Aorta (tissue), 5 donors: ENCODE measurements around the gene CENPE. TPM values are rescaled to one million over a fixed set of nuclear protein-coding genes. Genes with fewer than 3 reads are reported as not detected.

Source experiments
- ATAC-seq: fragments of 200-7000 bp; cut with Tn5 transposase; one replicate; pipeline ENCODE4 v1.9.1; 2022; ENCODE audit warnings: moderate library complexity; ENCODE audit not compliant: low FRiP score
- DNase-seq, 2 donors: peaks; one replicate each; pipeline ENCODE4 v3.0.0-alpha.2; 2020
- H3K27ac ChIP-seq, 2 donors: one replicate each; pipeline ENCODE4 v1.5.1; 2013; ENCODE audit warnings: low read length in 2 of 2, mild to moderate bottlenecking in 2 of 2, moderate library complexity in 2 of 2, control low read depth in 1 of 2, inconsistent platforms in 1 of 2, low read depth in 1 of 2
- H3K27me3 ChIP-seq, 2 donors: one replicate each; pipeline ENCODE4 v1.6.1; 2013; ENCODE audit warnings: control low read depth in 1 of 2, low read length in 1 of 2, mild to moderate bottlenecking in 1 of 2, moderate library complexity in 1 of 2; ENCODE audit not compliant: insufficient read depth in 2 of 2, control insufficient read depth in 1 of 2
- H3K36me3 ChIP-seq, 2 donors: one replicate each; pipeline ENCODE4 v1.6.1; 2013; ENCODE audit warnings: control low read depth in 1 of 2, low read length in 1 of 2, mild to moderate bottlenecking in 1 of 2; ENCODE audit not compliant: insufficient read depth in 2 of 2, control insufficient read depth in 1 of 2
- H3K4me1 ChIP-seq, 2 donors: one replicate each; pipeline ENCODE4 v1.6.1; 2013; ENCODE audit warnings: low read length in 2 of 2, control low read depth in 1 of 2, mild to moderate bottlenecking in 1 of 2, moderate library complexity in 1 of 2; ENCODE audit not compliant: insufficient read depth in 2 of 2, control insufficient read depth in 1 of 2
- H3K4me3 ChIP-seq, 2 donors: one replicate each; pipeline ENCODE4 v1.5.1; 2013; ENCODE audit warnings: low read length in 2 of 2, control low read depth in 1 of 2, mild to moderate bottlenecking in 1 of 2
- H3K9me3 ChIP-seq: one replicate; pipeline ENCODE4 v1.6.1; 2013; ENCODE audit warnings: mild to moderate bottlenecking, low read length; ENCODE audit not compliant: control insufficient read depth
- WGBS, 2 donors: extraction: QIAGEN DNeasy Blood & Tissue Kit; methylation state at CpG; one replicate each; pipeline ENCODE4 v1.1.7; 2013; 5-methylcytosine and 5-hydroxymethylcytosine counted together
- intact Hi-C, 2 donors: fragments of 100-400 bp; cut with DNase I; formaldehyde crosslinking; loops; one replicate each; pipeline versions ENCODE4 v1.14.2 to v1.15.0; 2022
- polyA plus RNA-seq, 2 donors: library from polyadenylated mRNA; stranded (reverse); fragments of 200-250 nt; gene quantifications; one replicate each; pipeline ENCODE4 v1.2.3, GENCODE V29; 2013
- total RNA-seq, 2 donors: library from RNA; stranded (reverse); fragmentation: NEBNext Ultra II Directional; extraction: Animal tissue kit (Norgen Biotek cat#: 25700); gene quantifications; one replicate each; pipeline ENCODE4 v1.2.1, GENCODE V29; 2021
- donor health status: healthy with polysubstance abuse.
- donor health status: Bipolar disorder and iron deficiency.
- donor health status: DM: no; HTN: no; CAD: no.
- donor health status: DM: no; HTN: no; CAD: no.
- donor health status: DM: yes; HTN: yes; CAD: no.

Gene CENPE
- total and polyA plus RNA-seq, 4 donors, result 0.28 to 3.4 (median 1.3) TPM; not detected in 1

DNA sequence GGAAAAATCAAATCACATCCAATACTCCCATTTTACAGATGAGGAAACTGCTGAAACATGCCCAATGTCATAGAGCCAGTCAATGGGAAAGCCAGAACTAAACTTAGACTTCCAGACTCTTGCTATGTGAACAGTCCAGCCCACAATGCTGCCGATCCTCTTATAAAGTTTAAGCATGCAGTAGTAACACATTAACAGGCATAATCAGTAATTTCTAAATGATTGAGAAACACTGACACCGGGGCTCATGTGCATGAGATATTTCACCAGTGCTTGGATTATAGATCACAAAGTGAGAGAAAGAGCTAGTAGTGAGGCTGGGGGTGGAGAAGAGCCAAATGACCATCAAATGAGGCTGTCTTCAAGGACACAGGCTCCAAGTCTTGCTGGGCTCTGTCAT is 101.0 kb downstream of the CENPE start:
- no peaks in the 10 kb centered on the region for H3K9me3 ChIP-seq
- no peak for DNase-seq
- no peak overlapping the region for H3K4me3 ChIP-seq
- H3K27me3 ChIP-seq, result no peaks in the 10 kb centered on the region
- 90 to 91% methylated on average over 2 of the region's 2 CpGs for WGBS, 2 donors
- no peak overlapping the region for H3K27ac ChIP-seq
- H3K36me3 ChIP-seq, result no peaks in the 10 kb centered on the region
- intact Hi-C loops, result loop anchor here in 1 of 2 donors (5.0 to 10.0 kb wide), 4 partner anchors 50 to 752 kb away; partner anchors contain the start of genes SLC39A8 and UBE2D3
- H3K4me1 ChIP-seq, result peaks cover 0 to 4% of the 10 kb centered on the region in 2 donors
- ATAC-seq, result no peak

DNA sequence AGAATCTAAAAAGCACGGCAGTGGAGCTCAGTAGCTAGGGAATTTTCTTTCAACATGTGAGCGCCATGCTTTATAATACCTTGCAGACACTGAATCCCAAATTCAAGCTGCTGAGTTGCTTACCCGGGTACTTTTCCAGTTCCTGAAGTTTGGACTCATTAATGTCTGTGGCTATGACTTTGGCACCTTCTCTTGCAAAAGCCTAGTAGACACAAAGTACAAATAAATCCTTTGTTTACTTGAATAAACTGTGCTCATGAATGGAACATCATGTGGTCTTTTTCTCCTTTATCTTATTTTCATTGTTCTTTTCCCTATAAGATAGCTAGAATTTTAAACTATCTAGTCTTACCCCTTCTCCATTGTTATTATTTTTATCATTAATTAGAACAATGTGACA is 103.1 kb downstream of the CENPE start:
- no peaks in the 10 kb centered on the region for H3K27me3 ChIP-seq
- H3K4me1 ChIP-seq, result peaks cover 0 to 4% of the 10 kb centered on the region in 2 donors

DNA sequence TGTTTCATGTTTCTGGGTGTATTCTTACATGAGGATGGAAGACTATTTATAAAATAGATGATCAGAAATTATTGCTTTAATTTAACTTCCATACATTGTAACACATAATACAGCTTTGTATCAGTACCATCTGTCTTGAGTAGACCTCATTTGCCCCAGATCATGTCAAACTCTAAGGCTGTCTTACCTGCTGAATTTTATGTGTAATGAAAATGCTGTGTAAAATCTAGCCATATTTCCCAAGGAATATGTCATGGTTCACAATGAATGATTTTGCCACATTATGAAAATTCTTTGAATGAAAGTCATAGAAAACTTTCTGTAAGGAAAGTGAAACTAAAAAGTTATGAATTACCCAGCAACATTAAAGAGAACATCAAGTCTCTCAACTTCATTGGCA is 105.9 kb downstream of the CENPE start:
- ATAC-seq, result no peak
- Histone ChIP-seq H3K4me3 (no peak overlapping the region), H3K4me1 (peaks cover 0 to 4% of the 10 kb centered on the region in 2 donors), H3K27me3 (no peaks in the 10 kb centered on the region), H3K9me3 (no peaks in the 10 kb centered on the region), H3K27ac (no peak overlapping the region), H3K36me3 (peaks cover 5 to 8% of the 10 kb centered on the region in 2 donors)
- intact Hi-C loops, result loop anchor here in 1 of 2 donors (10.0 kb wide), 3 partner anchors 267 to 747 kb away; partner anchors contain the start of genes SLC39A8 and UBE2D3
- no peak for DNase-seq

More for the DNA sequence above, 103.1 kb downstream of the CENPE start:
- DNase-seq (no peak), ATAC-seq (no peak)
- Histone ChIP-seq H3K27ac (no peak overlapping the region), H3K9me3 (no peaks in the 10 kb centered on the region), H3K36me3 (peaks cover 0 to 3% of the 10 kb centered on the region in 2 donors), H3K4me3 (no peak overlapping the region)
- 85 to 86% methylated on average over 3 of the region's 3 CpGs for WGBS, 2 donors
- intact Hi-C loops, result loop anchor here in 1 of 2 donors (5.0 to 10.0 kb wide), 4 partner anchors 48 to 750 kb away; partner anchors contain the start of genes SLC39A8 and UBE2D3

DNA sequence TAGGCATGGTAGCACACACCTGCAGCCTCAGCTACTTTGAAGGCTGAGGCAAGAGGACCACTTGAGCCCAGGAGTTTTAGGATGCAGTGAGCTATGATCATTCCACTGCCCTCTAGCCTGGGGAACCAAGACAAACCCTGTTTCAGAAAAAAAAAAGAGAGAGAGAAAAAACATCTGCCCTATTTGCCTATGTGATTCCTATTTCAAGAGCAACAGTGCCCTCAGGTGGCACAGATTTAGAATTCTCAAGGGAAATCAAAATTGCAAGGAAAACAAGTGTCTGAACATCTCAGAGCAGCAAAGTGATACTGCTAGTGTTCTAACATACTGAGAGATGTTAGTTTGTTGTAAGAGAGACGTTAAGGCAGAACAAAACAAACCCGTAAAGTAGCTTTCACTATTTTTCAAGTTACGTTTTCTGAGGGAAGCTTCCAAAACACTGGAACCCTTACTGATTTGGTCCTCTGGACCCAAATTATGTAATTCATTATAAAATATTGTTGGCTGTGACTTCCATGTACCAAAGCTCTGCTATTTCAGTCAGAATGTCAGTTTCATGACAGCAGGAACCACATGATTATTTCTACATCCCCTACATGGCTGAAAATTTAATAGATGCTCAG is 106.4 kb downstream of the CENPE start:
- H3K27ac ChIP-seq, result no peak overlapping the region
- no peaks in the 10 kb centered on the region for H3K27me3 ChIP-seq
- H3K4me3 ChIP-seq, result no peak overlapping the region
- ATAC-seq, result peak; percentile 31
- H3K36me3 ChIP-seq, result peaks cover 6 to 8% of the 10 kb centered on the region in 2 donors
- peaks cover 0 to 4% of the 10 kb centered on the region in 2 donors for H3K4me1 ChIP-seq
- H3K9me3 ChIP-seq, result no peaks in the 10 kb centered on the region
- no peak for DNase-seq
- 31 to 48% methylated on average over 3 of the region's 3 CpGs for WGBS, 2 donors
- intact Hi-C loops, result loop anchor here in 1 of 2 donors (10.0 kb wide), 3 partner anchors 267 to 747 kb away; partner anchors contain the start of genes SLC39A8 and UBE2D3

DNA sequence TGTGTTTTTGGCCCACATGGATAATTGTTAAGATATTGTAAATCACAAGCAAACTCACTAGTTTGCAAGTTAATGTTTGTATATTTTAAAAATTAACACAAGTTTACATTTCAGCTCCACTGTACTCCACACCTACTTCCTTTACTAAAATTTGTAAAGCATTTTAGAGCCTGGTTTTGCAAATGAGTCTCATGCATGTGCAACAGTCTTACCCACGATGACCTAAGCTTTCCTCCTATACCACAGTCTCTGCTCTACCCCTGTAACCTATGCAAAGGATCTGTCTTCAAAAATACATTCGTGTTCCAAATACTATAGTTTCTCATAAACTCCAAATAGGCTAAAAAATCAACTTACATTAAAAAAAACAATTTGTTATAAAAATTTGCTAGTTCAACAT is 108.7 kb downstream of the CENPE start:
- Histone ChIP-seq H3K36me3 (peaks cover 11 to 12% of the 10 kb centered on the region in 2 donors), H3K27me3 (no peaks in the 10 kb centered on the region), H3K9me3 (no peaks in the 10 kb centered on the region), H3K4me1 (no peaks in the 10 kb centered on the region), H3K27ac (no peak overlapping the region), H3K4me3 (no peak overlapping the region)
- intact Hi-C loops, result no loop called here
- WGBS, 2 donors, result 92% methylated on average over 2 of the region's 2 CpGs
- ATAC-seq (no peak), DNase-seq (no peak)

DNA sequence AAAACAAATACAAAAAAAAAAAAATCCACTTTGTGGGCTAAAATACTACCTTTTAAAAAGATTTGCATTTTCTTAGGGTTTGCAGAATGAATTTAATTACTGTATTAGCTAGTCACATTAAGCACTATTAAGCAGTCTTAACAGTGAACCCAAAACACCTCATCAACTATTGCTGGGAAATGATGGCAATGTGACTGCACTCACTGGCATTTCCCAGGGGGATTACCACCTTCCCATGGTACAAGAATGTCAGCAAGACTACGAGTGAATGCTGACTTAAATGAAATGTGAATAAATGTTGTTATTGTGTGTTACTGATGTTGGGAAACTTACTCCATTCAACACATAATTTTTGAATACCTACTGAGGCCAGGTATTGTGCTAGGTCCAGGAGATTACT is 111.6 kb downstream of the CENPE start:
- intact Hi-C loops, result no loop called here
- H3K4me3 ChIP-seq, result no peak overlapping the region
- H3K9me3 ChIP-seq, result no peaks in the 10 kb centered on the region

DNA sequence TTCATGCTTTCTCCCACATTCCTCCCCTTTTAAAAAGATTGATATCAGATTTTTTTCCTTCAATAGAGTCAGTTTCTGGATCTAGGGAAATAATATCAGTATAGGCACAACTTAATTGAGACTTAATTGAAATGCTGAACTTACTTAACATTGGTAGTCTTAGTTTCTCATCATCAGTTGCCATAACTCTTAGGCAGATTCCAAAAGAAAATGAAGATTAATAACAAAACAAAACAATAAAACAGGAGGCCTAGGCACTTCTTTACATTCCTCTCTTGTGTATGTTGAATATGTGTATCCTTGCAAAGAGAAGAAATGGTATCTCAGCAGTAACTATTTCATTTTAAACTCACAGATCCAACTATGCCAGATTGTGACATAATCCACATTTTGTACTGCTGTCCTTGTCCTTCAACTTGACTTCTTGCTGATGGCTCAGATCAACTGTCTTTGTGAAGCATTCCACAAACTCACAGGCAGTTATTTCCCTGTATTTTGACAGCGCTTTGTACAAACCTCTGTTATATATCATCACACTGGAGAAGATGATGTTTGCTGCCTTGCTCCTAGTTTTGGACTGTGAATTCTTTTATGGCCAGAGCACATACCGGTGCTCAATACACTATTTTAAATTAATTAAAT is 112.5 kb downstream of the CENPE start:
- no peaks in the 10 kb centered on the region for H3K27me3 ChIP-seq
- H3K27ac ChIP-seq, result no peak overlapping the region
- DNase-seq (no peak), ATAC-seq (no peak)
- no peaks in the 10 kb centered on the region for H3K9me3 ChIP-seq
- no peak overlapping the region for H3K4me3 ChIP-seq
- WGBS, 2 donors, result 92 to 95% methylated on average over 2 of the region's 2 CpGs
- H3K36me3 ChIP-seq, result peaks cover 11 to 12% of the 10 kb centered on the region in 2 donors
- no peaks in the 10 kb centered on the region for H3K4me1 ChIP-seq
- intact Hi-C loops, result no loop called here

More for the DNA sequence above, 111.6 kb downstream of the CENPE start:
- ATAC-seq (no peak), DNase-seq (no peak)
- Histone ChIP-seq H3K4me1 (no peaks in the 10 kb centered on the region), H3K36me3 (peaks cover 11 to 12% of the 10 kb centered on the region in 2 donors), H3K27ac (no peak overlapping the region), H3K27me3 (no peaks in the 10 kb centered on the region)
- 38 to 47% methylated on average over 1 of the region's 1 CpG for WGBS, 2 donors

DNA sequence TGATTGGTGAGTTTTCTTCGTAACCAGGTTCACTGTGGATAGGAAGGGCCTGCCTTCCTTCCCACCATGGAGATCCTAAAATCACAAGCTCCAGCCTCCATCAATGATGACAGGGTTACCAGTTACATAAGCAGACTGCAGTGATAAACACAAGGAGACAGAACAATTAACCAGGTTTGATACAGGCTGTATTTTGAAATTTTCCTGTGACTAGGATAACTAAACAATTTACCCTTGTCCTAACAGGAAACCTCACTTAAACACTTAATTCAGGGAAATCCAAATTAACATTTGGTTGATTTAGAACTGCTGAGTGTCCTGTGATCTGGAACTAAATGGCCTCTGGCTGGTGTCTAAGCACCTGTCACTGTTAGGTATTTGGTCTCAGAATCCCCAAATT is 118.5 kb downstream of the CENPE start:
- H3K9me3 ChIP-seq, result no peaks in the 10 kb centered on the region
- intact Hi-C loops, result loop anchor here (5.0 kb wide), 1 partner anchor 62 kb away; the partner anchor contains the start of gene SLC9B1 (in 2 of the 2)
- DNase-seq, result no peak
- no peak overlapping the region for H3K4me3 ChIP-seq
- 96 to 97% methylated on average over 1 of the region's 1 CpG for WGBS, 2 donors
- H3K27ac ChIP-seq, result no peak overlapping the region
- no peaks in the 10 kb centered on the region for H3K36me3 ChIP-seq
- peaks cover 0 to 5% of the 10 kb centered on the region in 2 donors for H3K4me1 ChIP-seq
- ATAC-seq, result no peak
- no peaks in the 10 kb centered on the region for H3K27me3 ChIP-seq
